Lower leg skin (tissue), 4 donors: ENCODE results near the gene PCGF3. TPM values are rescaled to one million over a fixed set of nuclear protein-coding genes. Genes with fewer than 3 reads are reported as not detected.

Source experiments
- DNase-seq, 2 donors: peaks; one replicate each; pipeline ENCODE4 v3.0.0-alpha.2; 2019; ENCODE audit warnings: low spot score in 2 of 2
- H3K4me3 ChIP-seq: fragments of 200-600 bp; sonication (generic); 2 replicates; pipeline ENCODE4 v1.5.1; 2017; ENCODE audit warnings: mild to moderate bottlenecking, low read depth; ENCODE audit not compliant: poor library complexity, severe bottlenecking
- POLR2A ChIP-seq, 2 donors: fragments of 450-650 bp; IDR thresholded peaks; one replicate each; pipeline ENCODE4 v1.6.1; 2016 to 2017; ENCODE audit warnings: antibody characterized with exemption in 2 of 2, mild to moderate bottlenecking in 1 of 2, moderate library complexity in 1 of 2
- WGBS, 2 donors: methylation state at CpG; one replicate each; pipeline ENCODE4 v1.1.5; 2018; 5-methylcytosine and 5-hydroxymethylcytosine counted together
- intact Hi-C: fragments of 100-400 bp; cut with DNase I; formaldehyde crosslinking; loops from one replicate; pipeline ENCODE4 v1.15.0; 2023; ENCODE audit warnings: low total_unique reads
- total RNA-seq, 4 donors: library from RNA; depleted of rRNA; stranded (reverse); fragments of >200 nt; gene quantifications; one replicate each; pipeline ENCODE4 v1.1.0, GENCODE V29; 2016
- TF ChIP-seq, protein P1 (sequence below), 3 donors: fragments of 450-650 bp; IDR thresholded peaks; one replicate each; pipeline ENCODE4 v1.5.1; 2016; ENCODE audit warnings: antibody characterized with exemption in 3 of 3, mild to moderate bottlenecking in 3 of 3, moderate library complexity in 2 of 3

PCGF3 gene
- total RNA-seq, 4 donors from 2014 or later = 55.2 to 102 (median 72.3) TPM

DNA sequence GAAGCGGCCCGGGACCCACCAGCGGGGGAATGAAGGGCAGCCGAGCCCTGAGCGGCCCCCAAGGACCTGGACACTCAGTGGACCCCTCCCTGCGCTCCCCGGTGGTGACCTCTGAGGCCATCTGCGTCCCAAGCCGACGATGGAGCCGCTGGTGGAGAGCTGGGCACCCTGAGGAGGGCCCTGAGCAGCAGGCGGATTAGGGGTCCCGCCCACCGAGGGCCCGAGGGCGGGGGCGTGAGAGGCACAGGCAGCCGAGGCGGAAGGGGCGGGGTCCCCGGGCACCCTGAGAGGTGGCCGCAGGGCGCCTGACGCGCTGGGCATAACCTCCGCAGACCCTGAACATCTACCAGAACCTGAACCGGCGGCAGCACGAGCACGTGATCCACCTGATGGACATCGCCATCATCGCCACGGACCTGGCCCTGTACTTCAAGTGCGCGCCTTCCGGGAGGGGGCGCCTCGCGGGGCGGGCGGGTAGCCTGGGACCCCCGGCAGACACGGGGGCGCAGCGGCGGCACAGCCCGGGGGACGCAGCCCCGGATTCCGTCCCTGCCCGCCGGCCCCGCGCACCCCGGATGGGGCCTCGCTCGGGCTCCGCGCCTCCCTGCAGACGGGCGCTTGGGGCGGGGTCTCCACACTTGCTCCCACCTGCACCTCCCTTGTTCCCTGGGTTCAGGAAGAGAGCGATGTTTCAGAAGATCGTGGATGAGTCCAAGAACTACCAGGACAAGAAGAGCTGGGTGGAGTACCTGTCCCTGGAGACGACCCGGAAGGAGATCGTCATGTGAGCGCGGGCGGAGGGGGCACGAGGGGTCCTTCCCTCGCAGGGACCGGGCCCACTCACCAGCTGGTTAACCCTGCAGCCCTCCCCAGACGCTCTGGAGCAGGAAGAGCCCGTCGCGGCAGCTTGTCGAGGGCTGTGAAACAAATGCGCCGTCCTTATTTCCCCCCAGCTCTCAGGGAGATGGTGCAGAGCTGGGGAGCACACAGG is 41.9 kb upstream of the PCGF3 start:
- no peak for DNase-seq
- intact Hi-C loops = no loop called here
- 1 to 5% methylated on average over 63 to 71 of the region's 80 CpGs for WGBS, 2 donors
- H3K4me3 ChIP-seq = peak overlapping the region; percentile 13
- TF ChIP-seq, protein P1, sequence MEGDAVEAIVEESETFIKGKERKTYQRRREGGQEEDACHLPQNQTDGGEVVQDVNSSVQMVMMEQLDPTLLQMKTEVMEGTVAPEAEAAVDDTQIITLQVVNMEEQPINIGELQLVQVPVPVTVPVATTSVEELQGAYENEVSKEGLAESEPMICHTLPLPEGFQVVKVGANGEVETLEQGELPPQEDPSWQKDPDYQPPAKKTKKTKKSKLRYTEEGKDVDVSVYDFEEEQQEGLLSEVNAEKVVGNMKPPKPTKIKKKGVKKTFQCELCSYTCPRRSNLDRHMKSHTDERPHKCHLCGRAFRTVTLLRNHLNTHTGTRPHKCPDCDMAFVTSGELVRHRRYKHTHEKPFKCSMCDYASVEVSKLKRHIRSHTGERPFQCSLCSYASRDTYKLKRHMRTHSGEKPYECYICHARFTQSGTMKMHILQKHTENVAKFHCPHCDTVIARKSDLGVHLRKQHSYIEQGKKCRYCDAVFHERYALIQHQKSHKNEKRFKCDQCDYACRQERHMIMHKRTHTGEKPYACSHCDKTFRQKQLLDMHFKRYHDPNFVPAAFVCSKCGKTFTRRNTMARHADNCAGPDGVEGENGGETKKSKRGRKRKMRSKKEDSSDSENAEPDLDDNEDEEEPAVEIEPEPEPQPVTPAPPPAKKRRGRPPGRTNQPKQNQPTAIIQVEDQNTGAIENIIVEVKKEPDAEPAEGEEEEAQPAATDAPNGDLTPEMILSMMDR (IDR thresholded peaks at IDR 0.05) = no peak
- no peak for TF ChIP-seq POLR2A (IDR thresholded peaks at IDR 0.05)

DNA sequence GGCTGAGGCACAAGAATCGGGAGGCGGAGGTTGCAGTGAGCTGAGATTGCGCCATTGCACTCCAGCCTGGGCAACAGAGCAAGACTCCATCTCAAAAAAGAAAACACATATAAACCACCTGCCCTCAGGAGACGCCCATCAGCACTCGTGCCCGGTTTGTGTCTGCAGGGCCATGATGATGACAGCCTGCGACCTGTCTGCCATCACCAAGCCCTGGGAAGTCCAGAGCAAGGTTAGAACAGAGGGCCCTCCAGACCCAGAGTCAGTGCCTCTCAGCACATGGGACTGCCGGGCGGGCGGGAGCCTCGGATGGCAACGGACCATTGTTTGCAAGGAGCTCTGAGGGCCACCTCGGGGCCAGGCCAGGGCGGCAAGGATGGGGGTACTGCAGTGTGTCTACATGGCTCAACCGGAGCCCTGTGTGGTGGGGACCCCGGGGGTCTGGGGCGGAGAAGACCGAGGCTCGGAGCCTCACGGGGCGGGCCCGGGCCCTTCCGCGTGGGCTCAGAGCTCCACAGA is 40.9 kb upstream of the PCGF3 start:
- DNase-seq = no peak
- intact Hi-C loops = no loop called here
- 93 to 96% methylated on average over 23 to 24 of the region's 24 CpGs for WGBS, 2 donors
- no peak for TF ChIP-seq POLR2A (IDR thresholded peaks at IDR 0.05)
- TF ChIP-seq, protein P1 (IDR thresholded peaks at IDR 0.05) = no peak
- H3K4me3 ChIP-seq = no peak overlapping the region

DNA sequence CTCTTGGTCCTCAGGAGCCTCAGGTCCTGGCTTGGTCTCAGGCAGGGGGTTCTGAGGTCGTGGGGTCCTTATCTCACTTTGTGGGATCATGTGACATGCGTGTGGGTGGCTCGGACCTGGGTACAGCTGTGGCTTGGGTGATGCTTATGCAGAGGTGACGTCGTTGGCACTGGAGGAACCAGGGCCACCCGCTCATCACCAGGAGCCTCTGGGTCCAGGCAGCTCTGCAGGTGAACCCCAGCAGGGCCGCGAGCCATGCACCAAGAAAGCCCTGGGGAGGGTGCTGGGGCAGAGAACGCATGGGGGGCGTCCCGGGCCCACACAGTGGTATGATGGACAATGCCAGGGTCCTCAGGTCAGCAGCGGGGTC is 40.3 kb upstream of the PCGF3 start:
- TF ChIP-seq, protein P1 (IDR thresholded peaks at IDR 0.05) = no peak
- TF ChIP-seq POLR2A (IDR thresholded peaks at IDR 0.05) = no peak
- no peak for DNase-seq
- no peak overlapping the region for H3K4me3 ChIP-seq
- WGBS, 2 donors = 90 to 92% methylated on average over 12 of the region's 12 CpGs
- intact Hi-C loops = no loop called here

DNA sequence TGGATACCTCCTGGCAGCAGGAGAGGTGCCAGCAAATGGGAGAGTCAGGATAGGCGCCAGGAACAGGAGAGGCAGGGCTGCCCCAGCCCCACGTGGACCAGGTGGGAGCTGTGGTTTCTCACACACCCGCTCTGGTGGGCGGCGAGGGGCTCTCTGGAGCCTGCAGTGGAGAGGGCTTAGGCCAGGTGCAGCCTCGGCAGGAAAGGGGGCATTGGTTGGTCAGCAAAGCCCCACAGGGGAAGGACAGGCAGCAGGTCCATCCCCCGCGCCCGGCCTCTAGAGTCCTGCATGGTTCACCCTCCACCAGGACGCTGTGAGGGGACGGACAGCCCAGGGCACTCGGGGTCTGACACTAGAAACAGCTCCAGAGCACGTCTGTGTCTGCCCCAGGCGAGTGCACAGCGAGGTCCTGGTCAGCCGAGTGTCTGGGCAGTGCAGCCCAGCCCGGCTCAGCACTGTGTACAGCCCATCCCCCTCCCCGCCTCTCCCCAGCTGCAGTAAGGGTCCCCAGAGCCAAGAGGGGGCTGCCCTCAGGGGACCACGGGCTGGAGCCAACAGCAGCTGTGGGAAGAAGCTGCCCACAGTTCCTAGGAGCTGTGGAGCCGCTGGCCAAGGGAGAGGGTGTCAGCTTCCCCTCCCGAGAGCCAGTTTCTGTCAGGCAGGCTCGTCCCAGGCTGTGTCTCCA is 39.7 kb upstream of the PCGF3 start:
- 66% methylated on average over 9 to 18 of the region's 22 CpGs for WGBS, 2 donors
- DNase-seq = no peak
- H3K4me3 ChIP-seq = no peak overlapping the region
- intact Hi-C loops = no loop called here
- TF ChIP-seq, protein P1 (IDR thresholded peaks at IDR 0.05) = no peak
- TF ChIP-seq POLR2A (IDR thresholded peaks at IDR 0.05) = no peak

DNA sequence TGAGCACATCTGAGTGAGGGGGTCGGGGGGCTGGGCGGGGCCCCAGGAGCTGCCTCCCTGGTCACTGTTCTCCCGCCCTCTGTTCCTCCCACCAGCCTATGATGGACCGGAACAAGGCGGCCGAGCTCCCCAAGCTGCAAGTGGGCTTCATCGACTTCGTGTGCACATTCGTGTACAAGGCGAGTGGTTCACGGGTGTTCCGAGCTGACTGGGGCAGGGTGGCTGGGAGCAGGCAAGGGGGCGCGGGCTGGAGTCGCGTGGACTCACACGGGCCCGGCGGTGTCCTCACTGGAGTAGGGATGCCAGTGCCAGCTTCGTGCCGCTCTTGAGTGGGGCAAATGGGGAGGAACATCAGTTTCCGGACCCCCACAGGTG is 39.2 kb upstream of the PCGF3 start:
- 76 to 85% methylated on average over 13 to 22 of the region's 22 CpGs for WGBS, 2 donors
- TF ChIP-seq POLR2A (IDR thresholded peaks at IDR 0.05) = no peak
- TF ChIP-seq, protein P1 (IDR thresholded peaks at IDR 0.05) = no peak
- H3K4me3 ChIP-seq = no peak overlapping the region
- intact Hi-C loops = no loop called here
- no peak for DNase-seq
